Adrenal gland (tissue), 5 donors: ENCODE results near the gene RBM47.

Experiments
- CTCF ChIP-seq, 6 experiments: fragments of 450-650 bp in 4 of 6; fragments of 200-600 bp in 2 of 6; sonication (generic) in 1 of 6; IDR thresholded peaks; 1 replicate in 5 of 6; 2 replicates in 1 of 6; pipeline versions ENCODE4 v1.5.1 to v1.8.0; 2016 to 2021; ENCODE audit warnings: antibody characterized with exemption in 6 of 6, mild to moderate bottlenecking in 2 of 6, moderate library complexity in 1 of 6
- POLR2A ChIP-seq, 2 donors: fragments of 450-650 bp; IDR thresholded peaks; one replicate each; pipeline ENCODE4 v1.6.1; 2017; ENCODE audit warnings: antibody characterized with exemption in 2 of 2, mild to moderate bottlenecking in 2 of 2, moderate library complexity in 1 of 2
- donor health status: DM: no; HTN: no; CAD: no.

GRCh38 chr4:40389986-40390385 lies 239.7 kb downstream of the RBM47 start:
- no peak for TF ChIP-seq CTCF (IDR thresholded peaks at IDR 0.05)
- TF ChIP-seq POLR2A (IDR thresholded peaks at IDR 0.05): no peak
